HG03095 (cell line): ENCODE data around the gene CHAC1.

Experiments used
- ATAC-seq: cut with Tn5 transposase; IDR thresholded peaks from one replicate; pipeline ENCODE4 v1.9.1; 2021; ENCODE audit warnings: moderate library complexity; ENCODE audit not compliant: unreplicated experiment

The CHAC1 gene

DNA sequence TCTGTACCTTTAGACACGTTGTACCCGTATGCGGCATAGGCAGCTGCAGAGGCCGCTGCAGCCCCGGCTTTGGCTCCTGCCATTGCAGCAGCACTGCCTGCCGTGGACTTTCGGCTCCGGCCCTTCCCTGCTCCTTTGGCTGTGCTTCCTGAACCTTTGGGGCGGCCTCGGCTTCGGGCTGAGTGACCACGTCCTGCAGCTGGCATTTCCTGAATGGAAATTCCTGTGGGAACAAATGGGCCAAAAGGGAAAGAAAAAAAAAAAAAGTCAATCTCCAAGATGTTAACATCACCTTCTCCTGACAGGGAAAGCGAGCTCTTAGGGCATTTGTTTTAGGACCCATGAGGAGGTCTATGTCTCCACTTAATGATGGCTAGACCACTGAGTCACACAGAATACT lies 29.6 kb downstream of the CHAC1 start:
- no peak for ATAC-seq

DNA sequence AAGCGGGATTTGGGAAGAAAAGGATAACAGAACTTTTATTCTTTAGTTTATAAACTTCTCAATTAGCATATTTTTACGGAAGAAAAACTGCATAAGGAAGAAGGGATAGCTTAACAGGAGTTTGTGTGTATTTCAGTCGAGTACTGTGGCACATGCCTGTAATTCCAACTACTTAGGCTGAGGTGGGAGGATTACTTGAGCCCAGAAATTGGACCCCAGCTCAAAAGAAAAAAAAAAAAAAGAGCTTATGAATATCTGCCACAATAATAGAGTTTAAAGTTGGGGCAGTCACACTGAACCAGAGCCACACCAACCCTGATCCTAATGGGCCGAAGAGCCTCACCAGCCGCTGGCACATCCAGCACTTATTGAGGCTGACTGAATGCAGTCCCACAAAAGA lies 31.1 kb downstream of the CHAC1 start:
- no peak for ATAC-seq

GRCh38 chr15:40984964-40985363 lies 31.7 kb downstream of the CHAC1 start:
- ATAC-seq = no peak

- ATAC-seq = no peak
Measured at GRCh38 chr15:40985541-40986330, 32.5 kb downstream of the CHAC1 start.

DNA sequence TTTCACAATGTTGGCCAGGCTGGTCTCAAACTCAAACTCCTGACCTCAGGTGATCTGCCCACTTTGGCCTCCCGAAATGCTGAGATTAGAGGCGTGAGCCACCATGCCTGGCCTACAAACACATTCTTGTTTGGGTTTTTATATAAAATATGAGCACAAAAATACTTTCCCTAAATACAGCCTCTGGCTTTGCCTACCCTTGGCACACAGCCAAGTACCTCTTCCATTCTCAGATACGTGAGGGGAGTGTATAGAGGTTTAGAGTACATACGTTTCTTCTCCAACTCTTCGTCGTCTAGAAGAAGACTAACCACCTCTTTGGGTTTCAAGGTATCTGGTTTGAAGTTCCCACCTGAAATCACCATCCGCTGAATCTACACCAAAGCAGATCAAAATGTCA lies 33.5 kb downstream of the CHAC1 start:
- no peak for ATAC-seq

GRCh38 chr15:40988156-40988555 lies 34.9 kb downstream of the CHAC1 start:
- no peak for ATAC-seq

GRCh38 chr15:40990080-40990479 lies 36.8 kb downstream of the CHAC1 start:
- no peak for ATAC-seq

DNA sequence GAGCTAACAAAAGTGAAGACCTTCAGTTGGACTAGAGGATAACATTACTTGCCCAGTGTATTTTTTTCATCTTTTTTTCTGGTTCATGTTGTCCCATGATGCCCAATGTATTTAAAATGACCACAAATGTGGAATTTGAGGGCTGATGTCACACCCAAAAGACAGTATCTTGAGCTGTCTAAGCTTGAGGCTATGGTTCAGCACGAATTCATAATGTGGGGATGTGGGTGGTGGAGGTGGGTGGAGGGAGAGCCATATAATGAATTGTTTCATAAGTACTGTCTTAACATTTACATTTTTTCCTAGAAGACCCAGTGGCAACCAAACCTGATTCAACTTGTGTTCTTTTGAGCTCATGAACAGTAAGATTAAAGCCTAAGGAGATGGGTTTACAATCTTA lies 37.5 kb downstream of the CHAC1 start:
- no peak for ATAC-seq

GRCh38 chr15:40991355-40991754 lies 38.1 kb downstream of the CHAC1 start:
- no peak for ATAC-seq

DNA sequence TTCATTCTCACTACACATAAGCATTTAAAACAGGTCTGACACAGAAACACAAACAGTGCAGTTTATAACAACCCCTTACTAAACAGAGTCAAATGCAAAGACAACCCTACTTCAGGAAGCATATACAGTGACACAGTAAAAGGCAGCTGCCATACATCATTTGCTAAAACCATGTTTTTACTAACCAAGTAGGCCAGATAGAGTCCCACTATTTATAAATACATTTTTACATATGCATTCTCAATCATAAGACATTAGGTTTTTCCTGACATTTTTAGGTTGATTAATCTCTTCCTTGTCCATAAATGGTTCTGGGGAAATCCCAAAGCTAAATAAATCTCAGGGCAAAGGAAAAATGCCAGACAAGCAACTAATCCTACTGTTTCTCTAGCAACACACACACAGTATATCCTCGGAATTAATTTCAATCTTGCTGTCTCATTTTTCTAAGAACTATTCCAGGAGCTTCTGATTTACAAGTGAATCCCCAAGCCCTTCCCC lies 39.0 kb downstream of the CHAC1 start:
- ATAC-seq = no peak

DNA sequence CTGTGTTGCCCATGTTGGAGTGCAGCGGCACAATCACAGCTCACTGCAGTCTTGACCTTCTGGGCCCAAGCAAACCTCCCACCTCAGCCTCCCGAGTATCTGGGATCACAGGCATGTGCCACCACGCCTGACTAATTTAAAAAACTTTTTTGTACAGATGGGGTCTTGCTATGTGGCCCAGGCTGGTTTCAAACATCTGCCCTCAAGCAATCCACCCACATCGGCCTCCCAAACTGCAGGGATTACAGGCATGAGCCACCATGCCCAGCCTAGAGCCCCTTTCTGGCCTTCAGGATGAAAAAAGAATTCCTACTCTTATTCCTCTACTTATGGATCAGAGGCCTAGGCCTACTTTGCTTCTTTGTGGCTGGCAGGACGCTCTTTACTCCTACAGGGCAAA lies 39.6 kb downstream of the CHAC1 start:
- ATAC-seq = no peak

GRCh38 chr15:40995656-40996055 lies 42.4 kb downstream of the CHAC1 start:
- ATAC-seq = no peak

- no peak for ATAC-seq
Measured at GRCh38 chr15:40999190-40999589, 45.9 kb downstream of the CHAC1 start.

- no peak for ATAC-seq
Measured at GRCh38 chr15:41001524-41002214, 48.4 kb downstream of the CHAC1 start.

GRCh38 chr15:41004490-41004889 lies 51.2 kb downstream of the CHAC1 start:
- ATAC-seq = no peak
